Measurements from ENCODE around the gene TSN. TPM values are rescaled to one million over a fixed set of nuclear protein-coding genes. Genes with fewer than 3 reads are reported as not detected.

TSN gene
- polyA plus RNA-seq, 1 of the 3 experiments (the other 2 are of a cell fraction) = 26.1 TPM

DNA sequence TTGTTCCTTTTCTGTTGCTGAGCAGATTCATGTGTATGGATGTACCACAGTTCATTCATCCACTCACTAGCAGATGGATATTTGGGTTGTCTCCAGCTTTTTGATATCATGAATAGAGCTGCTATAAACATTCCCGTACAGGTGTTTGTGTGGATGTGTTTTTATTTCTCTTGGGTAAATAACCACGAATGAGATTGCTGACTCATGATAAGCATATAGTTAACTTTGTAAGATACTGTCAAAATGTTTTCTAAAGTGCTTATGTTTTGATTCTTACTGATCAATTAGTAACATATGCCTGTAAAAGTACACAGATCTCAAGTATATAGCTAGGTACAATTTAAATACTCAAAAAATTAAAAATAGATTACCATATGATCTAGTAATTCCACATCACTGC lies 27.7 kb downstream of the TSN start (continued):
- TF ChIP-seq MEF2A (IDR thresholded peaks at IDR 0.05; ENCODE audit: borderline replicate concordance, low read depth) (no peak), RAD21 (IDR thresholded peaks at IDR 0.05; ENCODE audit: low read length) (no peak), RXRA (IDR thresholded peaks at IDR 0.05; ENCODE audit: borderline replicate concordance, low read depth) (no peak), ELF1 (IDR thresholded peaks at IDR 0.05) (no peak), USF1 (IDR thresholded peaks at IDR 0.05; ENCODE audit: borderline replicate concordance, low read depth) (no peak), JUND (IDR thresholded peaks at IDR 0.05) (no peak), REST (IDR thresholded peaks at IDR 0.05; ENCODE audit: low read depth, low read length) (no peak), POLR2AphosphoS5 (IDR thresholded peaks at IDR 0.05; ENCODE audit: low read depth, low read length) (no peak), USF2 (IDR thresholded peaks at IDR 0.05; ENCODE audit: borderline replicate concordance, low read depth, low read length) (no peak), FOXJ3 (CRISPR knock-in tag; IDR thresholded peaks at IDR 0.05) (no peak)

- ChIA-PET CTCF (no interaction called here), POLR2A (no interaction called here)
- WGBS (ENCODE audit: low lambda C conversion rate) = 90% methylated on average over 1 of the region's 1 CpG
- Histone ChIP-seq H3K4me2 (no peak overlapping the region), H3K9ac (no peak overlapping the region), H3K4me1 (ENCODE audit: control insufficient read depth in 1 of 2, insufficient read depth in 2 of 2, low read depth in 1 of 2, low read length in 1 of 2) (peaks cover 0 to 5% of the 10 kb centered on the region in 2 experiments; a peak in 1 of 4 replicates), H3K27ac (ENCODE audit: low read depth in 2 of 2, low read length in 1 of 2) (no peak overlapping the region), H2AFZ (ENCODE audit: low read depth) (no peak overlapping the region), H3F3A (replicated peaks; ENCODE audit: insufficient read depth) (no peaks in the 10 kb centered on the region), H3K27me3 (ENCODE audit: insufficient read depth) (no peaks in the 10 kb centered on the region; the same call in 1 of the 2 replicates), H3K79me2 (ENCODE audit: insufficient read depth) (no peaks in the 10 kb centered on the region), H3K9me3 (no peaks in the 10 kb centered on the region), H3K36me3 (replicated peaks in 1 of 2; ENCODE audit: control insufficient read depth in 1 of 2, insufficient read depth in 2 of 2, low read length in 1 of 2) (no peaks in the 10 kb centered on the region), H4K20me1 (ENCODE audit: insufficient read depth) (no peaks in the 10 kb centered on the region), H3K4me3 (ENCODE audit: low read depth in 2 of 2, low read length in 1 of 2) (no peak overlapping the region), H3K9me2 (no peaks in the 10 kb centered on the region)
- no peak for DNase-seq
- TF ChIP-seq EP300 (IDR thresholded peaks at IDR 0.05; ENCODE audit: borderline replicate concordance in 1 of 2, low read depth in 1 of 2, low read length in 1 of 2) = no peak
- no peak for TF ChIP-seq FOXM1 (IDR thresholded peaks at IDR 0.05; ENCODE audit: low read depth)
- TF ChIP-seq FOXJ3 (CRISPR knock-in tag; IDR thresholded peaks at IDR 0.05) = no peak
- no peak for TF ChIP-seq SMC3 (IDR thresholded peaks at IDR 0.05; ENCODE audit: low read depth, low read length)
- no peak for TF ChIP-seq USF2 (IDR thresholded peaks at IDR 0.05; ENCODE audit: borderline replicate concordance, low read depth, low read length)
These were observed 33.2 kb downstream of the TSN start for GRCh38 chr2:121788685-121789084.

Measured in SK-N-SH (cell line).